Spleen (tissue), 11 donors: ENCODE measurements around the gene CORIN. TPM values are rescaled to one million over a fixed set of nuclear protein-coding genes. Genes with fewer than 3 reads are reported as not detected.

ENCODE experiments used
- DNase-seq: peaks from one replicate; pipeline ENCODE4 v3.0.0-alpha.2; 2020
- H3K27ac ChIP-seq, 8 donors: fragments of 200-600 bp; sonication (generic) in 7 of 8; 1 replicate in 4 of 8; 2 replicates in 4 of 8; pipeline versions ENCODE4 v1.5.0 to v1.8.0; 2016 to 2021; ENCODE audit warnings: inconsistent platforms in 4 of 8, mild to moderate bottlenecking in 4 of 8, moderate library complexity in 1 of 8
- H3K27me3 ChIP-seq, 7 donors: fragments of 200-600 bp; sonication (generic) in 6 of 7; replicated peaks in 1 of 7; 1 replicate in 4 of 7; 2 replicates in 3 of 7; pipeline versions ENCODE4 v1.5.0 to v1.8.0; 2016 to 2021; ENCODE audit warnings: inconsistent platforms in 3 of 7, mild to moderate bottlenecking in 1 of 7
- H3K36me3 ChIP-seq, 6 donors: fragments of 200-600 bp; sonication (generic) in 5 of 6; 1 replicate in 4 of 6; 2 replicates in 2 of 6; pipeline versions ENCODE4 v1.5.0 to v1.8.0; 2016 to 2021; ENCODE audit warnings: inconsistent platforms in 2 of 6
- H3K4me1 ChIP-seq, 6 donors: fragments of 200-600 bp; sonication (generic) in 5 of 6; 1 replicate in 3 of 6; 2 replicates in 3 of 6; pipeline versions ENCODE4 v1.5.0 to v1.8.0; 2016 to 2021; ENCODE audit warnings: inconsistent platforms in 3 of 6
- H3K4me3 ChIP-seq, 8 donors: fragments of 200-600 bp; sonication (generic) in 7 of 8; 1 replicate in 4 of 8; 2 replicates in 4 of 8; pipeline versions ENCODE4 v1.5.0 to v1.8.0; 2016 to 2021; ENCODE audit warnings: inconsistent platforms in 4 of 8, mild to moderate bottlenecking in 4 of 8, moderate library complexity in 2 of 8
- H3K9me3 ChIP-seq, 8 donors: fragments of 200-600 bp; sonication (generic) in 7 of 8; 1 replicate in 4 of 8; 2 replicates in 4 of 8; pipeline versions ENCODE4 v1.5.0 to v1.8.0; 2016 to 2021; ENCODE audit warnings: inconsistent platforms in 4 of 8
- CTCF ChIP-seq, 11 experiments: fragments of 200-600 bp in 7 of 11; fragments of 450-650 bp in 4 of 11; sonication (generic) in 4 of 11; IDR thresholded peaks in 8 of 11; conservative IDR thresholded peaks in 3 of 11; 1 replicate in 7 of 11; 2 replicates in 4 of 11; pipeline versions ENCODE4 v1.4.0 to v1.8.0; 2016 to 2021; ENCODE audit warnings: antibody characterized with exemption in 11 of 11, inconsistent platforms in 4 of 11, mild to moderate bottlenecking in 1 of 11
- POLR2A ChIP-seq, 3 donors: fragments of 450-650 bp; IDR thresholded peaks; one replicate each; pipeline ENCODE4 v1.5.1; 2017; ENCODE audit warnings: antibody characterized with exemption in 3 of 3, mild to moderate bottlenecking in 1 of 3
- POLR2AphosphoS5 ChIP-seq, 3 donors: sonication (generic); formaldehyde crosslinking; IDR thresholded peaks; one replicate each; pipeline ENCODE4 v1.5.1; 2017; ENCODE audit warnings: antibody characterized with exemption in 3 of 3
- WGBS, 5 donors: extraction: QIAGEN DNeasy Blood & Tissue Kit in 3 of 5; methylation state at CpG; one replicate each; pipeline versions ENCODE4 v1.1.5 to v1.1.7; 2013 to 2018; 5-methylcytosine and 5-hydroxymethylcytosine counted together
- intact Hi-C: fragments of 100-400 bp; cut with DNase I; formaldehyde crosslinking; loops from one replicate; pipeline ENCODE4 v1.15.0; 2023; ENCODE audit warnings: low total_unique reads
- polyA plus RNA-seq, 3 donors: library from polyadenylated mRNA; stranded (reverse); fragments of 200-250 nt; gene quantifications; one replicate each; pipeline ENCODE4 v1.2.1, GENCODE V29; 2013
- total RNA-seq, 7 donors: library from RNA; depleted of rRNA in 3 of 7; stranded (reverse); fragments of >200 nt in 3 of 7; fragmentation: NEBNext Ultra II Directional in 4 of 7; extraction: Animal tissue kit (Norgen Biotek cat#: 25700) in 4 of 7; gene quantifications; one replicate each; pipeline versions ENCODE4 v1.1.0 to v1.2.1, GENCODE V29; 2016 to 2021
- donor health status: healthy with polysubstance abuse.
- donor health status: DM: no; HTN: no; CAD: no; lungs with moderate emphysema.
- donor health status: DM: no; HTN: no; CAD: no.
- donor health status: Bipolar disorder and iron deficiency.
- donor health status: healthy.
- donor health status: DM: no; HTN: no; CAD: no.
- donor health status: DM: yes; HTN: yes; CAD: no.

The CORIN gene
- total and polyA plus RNA-seq, 10 donors = 0.23 to 12.3 (median 0.85) TPM

GRCh38 chr4:47662975-47663374, 174.9 kb downstream of the CORIN start:
- Histone ChIP-seq H3K36me3 (no peaks in the 10 kb centered on the region), H3K4me3 (no peak overlapping the region), H3K27ac (no peak overlapping the region), H3K27me3 (peaks cover 0 to 15% (median 0%) of the 10 kb centered on the region in 7 donors), H3K9me3 (no peaks in the 10 kb centered on the region), H3K4me1 (no peaks in the 10 kb centered on the region)
- WGBS, 5 donors = 80 to 89% (median 85%) methylated on average over 3 of the region's 3 CpGs
- no peak for DNase-seq
- intact Hi-C loops = no loop called here
- TF ChIP-seq POLR2A (IDR thresholded peaks at IDR 0.05) (no peak), CTCF (IDR thresholded peaks at IDR 0.05 in 8 of 11, conservative IDR thresholded peaks at IDR 0.05 in 3 of 11) (peak in 1 of 11 experiments; percentile 10)

- Histone ChIP-seq H3K4me1 (no peaks in the 10 kb centered on the region), H3K9me3 (no peaks in the 10 kb centered on the region), H3K36me3 (no peaks in the 10 kb centered on the region), H3K4me3 (no peak overlapping the region), H3K27me3 (peaks cover 0 to 5% (median 0%) of the 10 kb centered on the region in 7 donors), H3K27ac (no peak overlapping the region)
- 73 to 93% (median 83%) methylated on average over 1 of the region's 1 CpG for WGBS, 5 donors
- intact Hi-C loops = no loop called here
- TF ChIP-seq CTCF (IDR thresholded peaks at IDR 0.05 in 8 of 11, conservative IDR thresholded peaks at IDR 0.05 in 3 of 11) (no peak), POLR2A (IDR thresholded peaks at IDR 0.05) (no peak), POLR2AphosphoS5 (IDR thresholded peaks at IDR 0.05) (no peak)
- DNase-seq = no peak
Observed at GRCh38 chr4:47661741-47662140, 176.1 kb downstream of the CORIN start.

- 80 to 97% (median 93%) methylated on average over 1 of the region's 1 CpG for WGBS, 5 donors
- no peaks in the 10 kb centered on the region for H3K4me1 ChIP-seq
Observed at GRCh38 chr4:47659342-47659741, 178.5 kb downstream of the CORIN start.

More at GRCh38 chr4:47659342-47659741, 178.5 kb downstream of the CORIN start:
- no peak overlapping the region for H3K27ac ChIP-seq
- no peak overlapping the region for H3K4me3 ChIP-seq
- no peaks in the 10 kb centered on the region for H3K27me3 ChIP-seq
- intact Hi-C loops = no loop called here
- no peaks in the 10 kb centered on the region for H3K9me3 ChIP-seq
- TF ChIP-seq POLR2A (IDR thresholded peaks at IDR 0.05) (no peak), CTCF (IDR thresholded peaks at IDR 0.05 in 8 of 11, conservative IDR thresholded peaks at IDR 0.05 in 3 of 11) (no peak), POLR2AphosphoS5 (IDR thresholded peaks at IDR 0.05) (no peak)
- DNase-seq = no peak
- H3K36me3 ChIP-seq = no peaks in the 10 kb centered on the region
